ENCODE measurements around the gene WNT1.

DNA sequence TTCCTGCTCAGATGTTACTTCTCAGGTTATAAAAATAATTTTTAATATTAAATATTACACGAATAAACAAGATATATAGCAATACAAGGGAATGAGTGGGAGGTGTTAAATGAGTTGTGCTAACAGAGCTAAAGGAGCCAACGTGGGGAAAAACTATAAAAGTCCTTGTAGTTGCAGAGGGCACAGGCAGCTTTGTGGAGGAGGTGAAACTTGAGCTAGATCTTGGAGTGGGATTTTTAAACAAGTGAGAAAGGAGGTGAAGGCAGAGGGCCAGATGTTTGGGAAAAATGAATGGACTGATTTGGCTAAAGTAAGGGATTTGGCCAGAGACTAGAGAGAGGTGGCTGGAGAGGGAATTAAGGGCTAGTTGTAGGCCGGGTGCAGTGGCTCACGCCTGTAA lies 47.6 kb upstream of the WNT1 start:
- TF ChIP-seq, protein P1, sequence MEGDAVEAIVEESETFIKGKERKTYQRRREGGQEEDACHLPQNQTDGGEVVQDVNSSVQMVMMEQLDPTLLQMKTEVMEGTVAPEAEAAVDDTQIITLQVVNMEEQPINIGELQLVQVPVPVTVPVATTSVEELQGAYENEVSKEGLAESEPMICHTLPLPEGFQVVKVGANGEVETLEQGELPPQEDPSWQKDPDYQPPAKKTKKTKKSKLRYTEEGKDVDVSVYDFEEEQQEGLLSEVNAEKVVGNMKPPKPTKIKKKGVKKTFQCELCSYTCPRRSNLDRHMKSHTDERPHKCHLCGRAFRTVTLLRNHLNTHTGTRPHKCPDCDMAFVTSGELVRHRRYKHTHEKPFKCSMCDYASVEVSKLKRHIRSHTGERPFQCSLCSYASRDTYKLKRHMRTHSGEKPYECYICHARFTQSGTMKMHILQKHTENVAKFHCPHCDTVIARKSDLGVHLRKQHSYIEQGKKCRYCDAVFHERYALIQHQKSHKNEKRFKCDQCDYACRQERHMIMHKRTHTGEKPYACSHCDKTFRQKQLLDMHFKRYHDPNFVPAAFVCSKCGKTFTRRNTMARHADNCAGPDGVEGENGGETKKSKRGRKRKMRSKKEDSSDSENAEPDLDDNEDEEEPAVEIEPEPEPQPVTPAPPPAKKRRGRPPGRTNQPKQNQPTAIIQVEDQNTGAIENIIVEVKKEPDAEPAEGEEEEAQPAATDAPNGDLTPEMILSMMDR (IDR thresholded peaks at IDR 0.05 in 2 of 3, conservative IDR thresholded peaks at IDR 0.05 in 1 of 3; ENCODE audit: control insufficient read depth in 2 of 3, extremely low read depth in 1 of 3, insufficient read depth in 1 of 3, low read depth in 3 of 3, low read length in 3 of 3): no peak
- TF ChIP-seq RUNX3 (IDR thresholded peaks at IDR 0.05; ENCODE audit: low read length) (no peak), ZZZ3 (IDR thresholded peaks at IDR 0.05; ENCODE audit: control insufficient read depth, insufficient read length, low read depth) (no peak), MEF2A (IDR thresholded peaks at IDR 0.05; ENCODE audit: insufficient read depth, low read depth, low read length) (no peak), YY1 (IDR thresholded peaks at IDR 0.05; ENCODE audit: low read depth, low read length) (no peak), TAF1 (IDR thresholded peaks at IDR 0.05; ENCODE audit: borderline replicate concordance, low read depth, low read length) (no peak), POLR2AphosphoS5 (IDR thresholded peaks at IDR 0.05; ENCODE audit: low read length) (no peak), DPF2 (IDR thresholded peaks at IDR 0.05) (no peak)
- TF ChIP-seq, protein P2, sequence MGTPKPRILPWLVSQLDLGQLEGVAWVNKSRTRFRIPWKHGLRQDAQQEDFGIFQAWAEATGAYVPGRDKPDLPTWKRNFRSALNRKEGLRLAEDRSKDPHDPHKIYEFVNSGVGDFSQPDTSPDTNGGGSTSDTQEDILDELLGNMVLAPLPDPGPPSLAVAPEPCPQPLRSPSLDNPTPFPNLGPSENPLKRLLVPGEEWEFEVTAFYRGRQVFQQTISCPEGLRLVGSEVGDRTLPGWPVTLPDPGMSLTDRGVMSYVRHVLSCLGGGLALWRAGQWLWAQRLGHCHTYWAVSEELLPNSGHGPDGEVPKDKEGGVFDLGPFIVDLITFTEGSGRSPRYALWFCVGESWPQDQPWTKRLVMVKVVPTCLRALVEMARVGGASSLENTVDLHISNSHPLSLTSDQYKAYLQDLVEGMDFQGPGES (IDR thresholded peaks at IDR 0.05): no peak
- TF ChIP-seq, protein P3, sequence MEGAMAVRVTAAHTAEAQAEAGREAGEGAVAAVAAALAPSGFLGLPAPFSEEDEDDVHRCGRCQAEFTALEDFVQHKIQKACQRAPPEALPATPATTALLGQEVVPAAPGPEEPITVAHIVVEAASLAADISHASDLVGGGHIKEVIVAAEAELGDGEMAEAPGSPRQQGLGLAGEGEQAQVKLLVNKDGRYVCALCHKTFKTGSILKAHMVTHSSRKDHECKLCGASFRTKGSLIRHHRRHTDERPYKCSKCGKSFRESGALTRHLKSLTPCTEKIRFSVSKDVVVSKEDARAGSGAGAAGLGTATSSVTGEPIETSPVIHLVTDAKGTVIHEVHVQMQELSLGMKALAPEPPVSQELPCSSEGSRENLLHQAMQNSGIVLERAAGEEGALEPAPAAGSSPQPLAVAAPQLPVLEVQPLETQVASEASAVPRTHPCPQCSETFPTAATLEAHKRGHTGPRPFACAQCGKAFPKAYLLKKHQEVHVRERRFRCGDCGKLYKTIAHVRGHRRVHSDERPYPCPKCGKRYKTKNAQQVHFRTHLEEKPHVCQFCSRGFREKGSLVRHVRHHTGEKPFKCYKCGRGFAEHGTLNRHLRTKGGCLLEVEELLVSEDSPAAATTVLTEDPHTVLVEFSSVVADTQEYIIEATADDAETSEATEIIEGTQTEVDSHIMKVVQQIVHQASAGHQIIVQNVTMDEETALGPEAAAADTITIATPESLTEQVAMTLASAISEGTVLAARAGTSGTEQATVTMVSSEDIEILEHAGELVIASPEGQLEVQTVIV (IDR thresholded peaks at IDR 0.05; ENCODE audit: borderline replicate concordance, partially characterized antibody): no peak

Measured in GM12878 (cell line).